Spleen (tissue), 11 donors: Measurements from ENCODE around the gene SMIM35. TPM values are rescaled to one million over a fixed set of nuclear protein-coding genes. Genes with fewer than 3 reads are reported as not detected.
A peak's percentile ranks its signal among the peaks of the same experiment; 100 is the strongest.

Experiments used
- DNase-seq: peaks from one replicate; pipeline ENCODE4 v3.0.0-alpha.2; 2020
- H3K27ac ChIP-seq, 8 donors: fragments of 200-600 bp; sonication (generic) in 7 of 8; 1 replicate in 4 of 8; 2 replicates in 4 of 8; pipeline versions ENCODE4 v1.5.0 to v1.8.0; 2016 to 2021; ENCODE audit warnings: inconsistent platforms in 4 of 8, mild to moderate bottlenecking in 4 of 8, moderate library complexity in 1 of 8
- H3K27me3 ChIP-seq, 7 donors: fragments of 200-600 bp; sonication (generic) in 6 of 7; replicated peaks in 1 of 7; 1 replicate in 4 of 7; 2 replicates in 3 of 7; pipeline versions ENCODE4 v1.5.0 to v1.8.0; 2016 to 2021; ENCODE audit warnings: inconsistent platforms in 3 of 7, mild to moderate bottlenecking in 1 of 7
- H3K36me3 ChIP-seq, 6 donors: fragments of 200-600 bp; sonication (generic) in 5 of 6; 1 replicate in 4 of 6; 2 replicates in 2 of 6; pipeline versions ENCODE4 v1.5.0 to v1.8.0; 2016 to 2021; ENCODE audit warnings: inconsistent platforms in 2 of 6
- H3K4me1 ChIP-seq, 6 donors: fragments of 200-600 bp; sonication (generic) in 5 of 6; 1 replicate in 3 of 6; 2 replicates in 3 of 6; pipeline versions ENCODE4 v1.5.0 to v1.8.0; 2016 to 2021; ENCODE audit warnings: inconsistent platforms in 3 of 6
- H3K4me3 ChIP-seq, 8 donors: fragments of 200-600 bp; sonication (generic) in 7 of 8; 1 replicate in 4 of 8; 2 replicates in 4 of 8; pipeline versions ENCODE4 v1.5.0 to v1.8.0; 2016 to 2021; ENCODE audit warnings: inconsistent platforms in 4 of 8, mild to moderate bottlenecking in 4 of 8, moderate library complexity in 2 of 8
- H3K9me3 ChIP-seq, 8 donors: fragments of 200-600 bp; sonication (generic) in 7 of 8; 1 replicate in 4 of 8; 2 replicates in 4 of 8; pipeline versions ENCODE4 v1.5.0 to v1.8.0; 2016 to 2021; ENCODE audit warnings: inconsistent platforms in 4 of 8
- POLR2A ChIP-seq, 3 donors: fragments of 450-650 bp; IDR thresholded peaks; one replicate each; pipeline ENCODE4 v1.5.1; 2017; ENCODE audit warnings: antibody characterized with exemption in 3 of 3, mild to moderate bottlenecking in 1 of 3
- POLR2AphosphoS5 ChIP-seq, 3 donors: sonication (generic); formaldehyde crosslinking; IDR thresholded peaks; one replicate each; pipeline ENCODE4 v1.5.1; 2017; ENCODE audit warnings: antibody characterized with exemption in 3 of 3
- WGBS, 5 donors: extraction: QIAGEN DNeasy Blood & Tissue Kit in 3 of 5; methylation state at CpG; one replicate each; pipeline versions ENCODE4 v1.1.5 to v1.1.7; 2013 to 2018; 5-methylcytosine and 5-hydroxymethylcytosine counted together
- intact Hi-C: fragments of 100-400 bp; cut with DNase I; formaldehyde crosslinking; loops from one replicate; pipeline ENCODE4 v1.15.0; 2023; ENCODE audit warnings: low total_unique reads
- polyA plus RNA-seq, 3 donors: library from polyadenylated mRNA; stranded (reverse); fragments of 200-250 nt; gene quantifications; one replicate each; pipeline ENCODE4 v1.2.1, GENCODE V29; 2013
- total RNA-seq, 7 donors: library from RNA; depleted of rRNA in 3 of 7; stranded (reverse); fragments of >200 nt in 3 of 7; fragmentation: NEBNext Ultra II Directional in 4 of 7; extraction: Animal tissue kit (Norgen Biotek cat#: 25700) in 4 of 7; gene quantifications; one replicate each; pipeline versions ENCODE4 v1.1.0 to v1.2.1, GENCODE V29; 2016 to 2021
- TF ChIP-seq, protein P1 (sequence below), 11 experiments: fragments of 200-600 bp in 7 of 11; fragments of 450-650 bp in 4 of 11; sonication (generic) in 4 of 11; IDR thresholded peaks in 8 of 11; conservative IDR thresholded peaks in 3 of 11; 1 replicate in 7 of 11; 2 replicates in 4 of 11; pipeline versions ENCODE4 v1.4.0 to v1.8.0; 2016 to 2021; ENCODE audit warnings: antibody characterized with exemption in 11 of 11, inconsistent platforms in 4 of 11, mild to moderate bottlenecking in 1 of 11
- donor health status: healthy with polysubstance abuse.
- donor health status: DM: no; HTN: no; CAD: no; lungs with moderate emphysema.
- donor health status: DM: no; HTN: no; CAD: no.
- donor health status: Bipolar disorder and iron deficiency.
- donor health status: healthy.
- donor health status: DM: no; HTN: no; CAD: no.
- donor health status: DM: yes; HTN: yes; CAD: no.

SMIM35 gene
- total and polyA plus RNA-seq, 10 donors = 0.16 to 1.3 (median 0.39) TPM

DNA sequence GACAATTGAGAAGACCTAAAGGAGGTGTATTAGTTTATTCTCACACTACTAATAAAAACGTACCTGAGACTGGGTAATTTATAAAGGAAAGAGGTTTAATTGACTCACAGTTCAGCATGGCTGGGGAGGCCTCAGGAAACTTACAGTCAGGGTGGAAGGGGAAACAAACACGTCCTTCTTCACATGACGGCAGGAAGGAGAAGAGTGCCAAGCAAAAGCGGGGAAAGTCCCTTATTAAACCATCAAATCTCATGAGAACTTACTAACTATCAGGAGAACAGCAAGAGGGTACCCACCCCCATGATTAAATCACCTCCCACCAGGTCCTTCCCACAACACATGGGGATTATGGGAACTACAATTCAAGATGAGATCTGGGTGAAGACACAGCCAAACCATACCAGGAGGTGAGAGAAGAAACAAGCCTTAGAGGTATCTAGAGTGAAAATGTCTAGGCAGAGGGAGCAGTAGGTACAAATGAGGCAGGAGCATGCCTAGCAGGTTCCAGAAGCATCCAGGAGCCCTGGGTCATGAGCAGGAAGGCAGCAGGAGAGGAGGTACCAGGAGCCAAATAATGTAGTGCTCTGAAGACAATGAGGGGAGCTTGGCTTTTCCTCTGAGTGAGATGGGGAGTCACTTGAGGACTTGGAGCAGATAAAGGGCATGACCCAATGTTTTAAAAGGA is 69.0 kb downstream of the SMIM35 start:
- WGBS, 5 donors = 54 to 74% (median 68%) methylated on average over 4 of the region's 4 CpGs
- Histone ChIP-seq H3K4me1 (peaks cover 0 to 43% (median 28%) of the 10 kb centered on the region in 6 donors), H3K27me3 (no peaks in the 10 kb centered on the region), H3K27ac (no peak overlapping the region), H3K36me3 (no peaks in the 10 kb centered on the region), H3K4me3 (no peak overlapping the region), H3K9me3 (peaks cover 4 to 48% (median 34%) of the 10 kb centered on the region in 8 donors)
- TF ChIP-seq, protein P1, sequence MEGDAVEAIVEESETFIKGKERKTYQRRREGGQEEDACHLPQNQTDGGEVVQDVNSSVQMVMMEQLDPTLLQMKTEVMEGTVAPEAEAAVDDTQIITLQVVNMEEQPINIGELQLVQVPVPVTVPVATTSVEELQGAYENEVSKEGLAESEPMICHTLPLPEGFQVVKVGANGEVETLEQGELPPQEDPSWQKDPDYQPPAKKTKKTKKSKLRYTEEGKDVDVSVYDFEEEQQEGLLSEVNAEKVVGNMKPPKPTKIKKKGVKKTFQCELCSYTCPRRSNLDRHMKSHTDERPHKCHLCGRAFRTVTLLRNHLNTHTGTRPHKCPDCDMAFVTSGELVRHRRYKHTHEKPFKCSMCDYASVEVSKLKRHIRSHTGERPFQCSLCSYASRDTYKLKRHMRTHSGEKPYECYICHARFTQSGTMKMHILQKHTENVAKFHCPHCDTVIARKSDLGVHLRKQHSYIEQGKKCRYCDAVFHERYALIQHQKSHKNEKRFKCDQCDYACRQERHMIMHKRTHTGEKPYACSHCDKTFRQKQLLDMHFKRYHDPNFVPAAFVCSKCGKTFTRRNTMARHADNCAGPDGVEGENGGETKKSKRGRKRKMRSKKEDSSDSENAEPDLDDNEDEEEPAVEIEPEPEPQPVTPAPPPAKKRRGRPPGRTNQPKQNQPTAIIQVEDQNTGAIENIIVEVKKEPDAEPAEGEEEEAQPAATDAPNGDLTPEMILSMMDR (IDR thresholded peaks at IDR 0.05 in 8 of 11, conservative IDR thresholded peaks at IDR 0.05 in 3 of 11) = no peak
- no peak for TF ChIP-seq POLR2A (IDR thresholded peaks at IDR 0.05)
- TF ChIP-seq POLR2AphosphoS5 (IDR thresholded peaks at IDR 0.05) = no peak
- no peak for DNase-seq
- intact Hi-C loops = no loop called here

DNA sequence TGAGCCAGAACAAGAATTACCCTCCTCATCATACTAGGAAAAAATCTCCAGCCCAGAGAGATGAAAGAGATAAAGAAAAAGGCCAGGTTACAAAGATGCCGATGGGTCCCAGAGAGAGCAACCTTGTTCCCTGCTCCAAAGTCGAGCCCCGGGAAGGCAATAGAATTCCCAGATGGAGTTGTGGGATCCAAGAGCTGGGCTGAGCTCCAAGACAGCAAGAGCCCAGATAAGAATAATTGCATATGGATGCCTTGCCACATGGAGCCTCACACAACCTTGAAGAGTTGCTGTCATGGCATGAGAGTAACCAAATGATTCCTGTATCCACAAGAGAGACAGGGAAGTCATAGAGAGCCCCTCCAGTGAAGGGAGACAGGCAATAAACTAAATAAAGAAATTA is 69.7 kb downstream of the SMIM35 start:
- 82 to 91% (median 90%) methylated on average over 3 of the region's 3 CpGs for WGBS, 5 donors

DNA sequence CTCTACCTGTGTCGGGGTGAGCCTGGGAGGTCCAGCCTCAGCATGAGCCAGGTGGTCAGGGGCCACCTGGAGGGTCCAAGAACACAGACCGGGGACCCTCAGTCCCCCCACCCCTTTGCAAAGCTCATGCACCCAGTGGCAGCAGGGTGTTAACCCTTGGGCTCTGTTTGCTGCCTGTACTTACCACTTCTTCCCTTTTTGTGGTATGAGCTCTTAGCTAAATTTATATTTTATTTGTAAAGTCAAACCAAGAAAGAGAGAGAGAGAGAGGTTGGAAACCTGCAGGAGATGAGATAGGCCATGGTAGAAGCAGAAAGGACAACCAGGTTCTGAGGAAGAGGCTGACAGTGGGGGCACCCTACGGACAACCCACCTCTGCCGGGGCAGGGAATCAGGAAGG is 70.7 kb downstream of the SMIM35 start:
- H3K4me3 ChIP-seq = peak overlapping the region in 1 of 8 donors; percentile 26
- 12 to 44% (median 37%) methylated on average over 4 of the region's 4 CpGs for WGBS, 5 donors
- intact Hi-C loops = no loop called here
- TF ChIP-seq, protein P1 (IDR thresholded peaks at IDR 0.05 in 8 of 11, conservative IDR thresholded peaks at IDR 0.05 in 3 of 11) = no peak
- TF ChIP-seq POLR2AphosphoS5 (IDR thresholded peaks at IDR 0.05) (no peak), POLR2A (IDR thresholded peaks at IDR 0.05) (no peak)
- H3K4me1 ChIP-seq = peaks cover 16 to 60% (median 45%) of the 10 kb centered on the region in 6 donors
- DNase-seq = no peak
- H3K9me3 ChIP-seq = peaks cover 2 to 43% (median 29%) of the 10 kb centered on the region in 8 donors
- no peaks in the 10 kb centered on the region for H3K27me3 ChIP-seq
- no peaks in the 10 kb centered on the region for H3K36me3 ChIP-seq
- peak overlapping the region in 6 of 8 donors; percentile 36 to 65 (median 50) for H3K27ac ChIP-seq

More for the DNA sequence above, 69.7 kb downstream of the SMIM35 start:
- peaks cover 6 to 50% (median 35%) of the 10 kb centered on the region in 6 donors for H3K4me1 ChIP-seq
- H3K36me3 ChIP-seq = no peaks in the 10 kb centered on the region
- TF ChIP-seq, protein P1 (IDR thresholded peaks at IDR 0.05 in 8 of 11, conservative IDR thresholded peaks at IDR 0.05 in 3 of 11) = no peak
- TF ChIP-seq POLR2A (IDR thresholded peaks at IDR 0.05) (no peak), POLR2AphosphoS5 (IDR thresholded peaks at IDR 0.05) (no peak)
- H3K9me3 ChIP-seq = peaks cover 4 to 48% (median 34%) of the 10 kb centered on the region in 8 donors
- H3K27ac ChIP-seq = no peak overlapping the region
- no peak overlapping the region for H3K4me3 ChIP-seq
- no peaks in the 10 kb centered on the region for H3K27me3 ChIP-seq
- intact Hi-C loops = no loop called here
- no peak for DNase-seq

DNA sequence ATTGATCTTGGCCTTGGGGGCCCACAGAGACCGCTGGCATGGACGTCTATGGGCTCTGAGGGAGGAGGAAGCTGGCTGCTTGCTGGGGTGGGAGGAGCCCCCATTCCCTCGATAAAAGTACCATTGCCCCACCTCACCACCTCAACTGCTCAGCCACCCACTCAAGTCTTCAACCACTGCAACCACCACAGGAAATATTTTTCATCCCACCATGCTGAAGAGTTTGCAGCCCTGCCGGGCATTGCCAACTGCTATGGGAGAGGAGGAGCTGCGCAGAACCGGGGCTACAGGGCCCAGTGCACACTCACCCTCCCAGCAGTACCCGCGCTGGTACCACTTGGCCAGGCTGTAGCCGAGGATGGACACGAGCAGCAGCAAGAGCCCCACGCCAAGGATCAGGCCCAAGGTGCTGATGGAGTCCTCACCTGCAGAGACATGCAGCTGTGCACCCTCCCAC is 71.3 kb downstream of the SMIM35 start:
- intact Hi-C loops = no loop called here

More for the DNA sequence above, 71.3 kb downstream of the SMIM35 start:
- DNase-seq = no peak
- H3K4me3 ChIP-seq = peak overlapping the region in 1 of 8 donors; percentile 26
- 17 to 48% (median 33%) methylated on average over 4 to 11 of the region's 11 CpGs for WGBS, 5 donors
- peaks cover 16 to 67% (median 52%) of the 10 kb centered on the region in 6 donors for H3K4me1 ChIP-seq
- TF ChIP-seq POLR2AphosphoS5 (IDR thresholded peaks at IDR 0.05) (peak in 1 of 3 donors; percentile 42), POLR2A (IDR thresholded peaks at IDR 0.05) (no peak)
- H3K27me3 ChIP-seq = no peaks in the 10 kb centered on the region
- H3K27ac ChIP-seq = peak overlapping the region in 5 of 8 donors; percentile 36 to 65 (median 56)
- H3K36me3 ChIP-seq = no peaks in the 10 kb centered on the region
- peaks cover 0 to 37% (median 22%) of the 10 kb centered on the region in 8 donors for H3K9me3 ChIP-seq
